SH-SY5Y (cell line): Measurements from ENCODE around the gene DCBLD2.

Source experiments
- GATA2 ChIP-seq: IDR thresholded peaks from 2 replicates; pipeline ENCODE4 v1.6.1; 2011; ENCODE audit warnings: mild to moderate bottlenecking, low read depth, low read length
- GATA3 ChIP-seq: IDR thresholded peaks from 2 replicates; pipeline ENCODE4 v1.6.1; 2011; ENCODE audit warnings: low read depth, mild to moderate bottlenecking, low read length, moderate library complexity

The DCBLD2 gene

GRCh38 chr3:98824256-98824655 lies 77.2 kb downstream of the DCBLD2 start:
- TF ChIP-seq GATA2 (no peak), GATA3 (no peak)

GRCh38 chr3:98823791-98824190 lies 77.7 kb downstream of the DCBLD2 start:
- TF ChIP-seq GATA2 (no peak), GATA3 (no peak)

GRCh38 chr3:98821063-98821462 lies 80.4 kb downstream of the DCBLD2 start:
- TF ChIP-seq GATA3 (0 out of 2 replicates have a peak, but pooled peaks have one; percentile 33), GATA2 (no peak)

- TF ChIP-seq GATA3 (no peak), GATA2 (no peak)
Measured at GRCh38 chr3:98817547-98818041, 83.9 kb downstream of the DCBLD2 start.

- TF ChIP-seq GATA2 (no peak), GATA3 (no peak)
Measured at GRCh38 chr3:98814817-98815420, 86.6 kb downstream of the DCBLD2 start.

- TF ChIP-seq GATA2 (no peak), GATA3 (no peak)
Measured at GRCh38 chr3:98812851-98813374, 88.6 kb downstream of the DCBLD2 start.

- no peak for TF ChIP-seq GATA2
- TF ChIP-seq GATA3: no peak
Measured at GRCh38 chr3:98811048-98811447, 90.4 kb downstream of the DCBLD2 start.

- TF ChIP-seq GATA2 (no peak), GATA3 (no peak)
Measured at GRCh38 chr3:98809557-98809956, 91.9 kb downstream of the DCBLD2 start.

- TF ChIP-seq GATA2 (no peak), GATA3 (no peak)
Measured at GRCh38 chr3:98808071-98808470, 93.4 kb downstream of the DCBLD2 start.

GRCh38 chr3:98807561-98807960 lies 93.9 kb downstream of the DCBLD2 start:
- no peak for TF ChIP-seq GATA3
- TF ChIP-seq GATA2: no peak

- TF ChIP-seq GATA2 (no peak), GATA3 (no peak)
Measured at GRCh38 chr3:98807011-98807410, 94.5 kb downstream of the DCBLD2 start.

- TF ChIP-seq GATA2 (no peak), GATA3 (no peak)
Measured at GRCh38 chr3:98806521-98806920, 95.0 kb downstream of the DCBLD2 start.

- TF ChIP-seq GATA2: no peak
- TF ChIP-seq GATA3: no peak
Measured at GRCh38 chr3:98805571-98805970, 95.9 kb downstream of the DCBLD2 start.

- TF ChIP-seq GATA2 (no peak), GATA3 (no peak)
Measured at GRCh38 chr3:98801043-98801747, 100.3 kb downstream of the DCBLD2 start.

- TF ChIP-seq GATA3 (no peak), GATA2 (no peak)
Measured at GRCh38 chr3:98800401-98800800, 101.1 kb downstream of the DCBLD2 start.

- no peak for TF ChIP-seq GATA3
- no peak for TF ChIP-seq GATA2
Measured at GRCh38 chr3:98799479-98799878, 102.0 kb downstream of the DCBLD2 start.
